ENCODE results near the gene SLC38A2.
"Not testable (repeated sequence)": the region's sequence is repeated elsewhere in the genome, so short reads cannot be mapped to it uniquely, and the experiment has no call there.

SLC38A2 gene

GRCh38 chr12:46372544-46373300 is at the start of gene SLC38A2:
SLC38A2 (minus strand) TSS chr12:46372773; CDS start chr12:46371293, 1,480 bp downstream.
- DNase-seq, result peak; percentile 94

- no peak for DNase-seq
Observed at GRCh38 chr12:46419675-46420074, 47.1 kb upstream of the SLC38A2 start.

- DNase-seq, result no peak
Observed at GRCh38 chr12:46415552-46415951, 43.0 kb upstream of the SLC38A2 start.

GRCh38 chr12:46414591-46415268 is 42.2 kb upstream of the SLC38A2 start:
- DNase-seq, result no peak

GRCh38 chr12:46413368-46413767 is 40.8 kb upstream of the SLC38A2 start:
- DNase-seq, result no peak

GRCh38 chr12:46412857-46413256 is 40.3 kb upstream of the SLC38A2 start:
- no peak for DNase-seq

- DNase-seq, result no peak
Observed at GRCh38 chr12:46410495-46410894, 37.9 kb upstream of the SLC38A2 start.

- DNase-seq, result no peak
Observed at GRCh38 chr12:46409974-46410373, 37.4 kb upstream of the SLC38A2 start.

- DNase-seq, result no peak
Observed at GRCh38 chr12:46409342-46409741, 36.8 kb upstream of the SLC38A2 start.

GRCh38 chr12:46408441-46408840 is 35.9 kb upstream of the SLC38A2 start:
- DNase-seq, result no peak

GRCh38 chr12:46407361-46407760 is 34.8 kb upstream of the SLC38A2 start:
- DNase-seq, result no peak

GRCh38 chr12:46406352-46407027 is 33.9 kb upstream of the SLC38A2 start:
- DNase-seq, result no peak

- DNase-seq, result no peak
Observed at GRCh38 chr12:46404733-46405132, 32.2 kb upstream of the SLC38A2 start.

GRCh38 chr12:46404225-46404631 is 31.7 kb upstream of the SLC38A2 start:
- DNase-seq, result peak; percentile 15

GRCh38 chr12:46403719-46404070 is 31.1 kb upstream of the SLC38A2 start:
- DNase-seq, result no peak

- DNase-seq, result no peak
Observed at GRCh38 chr12:46402941-46403718, 30.6 kb upstream of the SLC38A2 start.

- DNase-seq, result no peak
Observed at GRCh38 chr12:46402451-46402850, 29.9 kb upstream of the SLC38A2 start.

GRCh38 chr12:46401662-46402061 is 29.1 kb upstream of the SLC38A2 start:
- DNase-seq, result no peak

- DNase-seq, result no peak
Observed at GRCh38 chr12:46400406-46400805, 27.8 kb upstream of the SLC38A2 start.

- DNase-seq, result not testable (repeated sequence)
Observed at GRCh38 chr12:46399461-46400248, 27.1 kb upstream of the SLC38A2 start.

GRCh38 chr12:46396826-46397225 is 24.3 kb upstream of the SLC38A2 start:
- no peak for DNase-seq

- DNase-seq, result no peak
Observed at GRCh38 chr12:46395388-46395787, 22.8 kb upstream of the SLC38A2 start.

Data from inflammatory macrophage treated with lipopolysaccharide for 4 hours (primary cell).